Measurements from ENCODE around the gene NR2C2AP. TPM values are rescaled to one million over a fixed set of nuclear protein-coding genes. Genes with fewer than 3 reads are reported as not detected.

The NR2C2AP gene
- total RNA-seq, 1 experiment from 2014 or later, result 31.7 TPM

- H3K4ac ChIP-seq (ENCODE audit: low read depth, low read length), result no peak overlapping the region
- DNase-seq, result no peak
- H3K9me3 ChIP-seq (ENCODE audit: control insufficient read depth, low read depth, low read length), result no peaks in the 10 kb centered on the region
- H4K91ac ChIP-seq (ENCODE audit: insufficient read length, low read depth, low read length), result no peak overlapping the region
- Mint-ChIP-seq H3K4me1 (peaks cover 6 to 11% of the 10 kb centered on the region in 2 experiments; a peak in 3 of 4 replicates), H3K9me3 (no peaks in the 10 kb centered on the region), H3K27me3 (ENCODE audit: low read depth) (peaks cover 27% of the 10 kb centered on the region), H3K36me3 (ENCODE audit: insufficient read depth in 1 of 3, low read depth in 3 of 3) (no peaks in the 10 kb centered on the region; a peak in 1 of 7 replicates), H3K27ac (no peak overlapping the region), H3K4me3 (no peak overlapping the region)
- no peak overlapping the region for H3K56ac ChIP-seq (ENCODE audit: insufficient read length, low read depth, low read length)
- no peaks in the 10 kb centered on the region for H3K27me3 ChIP-seq (ENCODE audit: insufficient read depth, low read length)
- H3K14ac ChIP-seq (ENCODE audit: insufficient read depth, low read length), result no peak overlapping the region
- H4K8ac ChIP-seq (replicated peaks; ENCODE audit: insufficient read length, low read depth, low read length), result no peak overlapping the region
- H4K20me1 ChIP-seq (ENCODE audit: control insufficient read depth, insufficient read depth, insufficient read length), result no peaks in the 10 kb centered on the region
- no peaks in the 10 kb centered on the region for H3K79me2 ChIP-seq (ENCODE audit: insufficient read depth, low read length)
- no peak overlapping the region for H3K18ac ChIP-seq (ENCODE audit: insufficient read length, low read depth, low read length)
- no peak overlapping the region for H3K9ac ChIP-seq (ENCODE audit: extremely low read depth, insufficient read length, low read length)
- WGBS (ENCODE audit: extremely low coverage, insufficient read length, low lambda C conversion rate), result no CpG with 5 or more reads among the region's 10 CpGs
- H3K23me2 ChIP-seq (ENCODE audit: insufficient read length, low read depth, low read length, poor library complexity, severe bottlenecking), result no peaks in the 10 kb centered on the region
- H2BK15ac ChIP-seq (ENCODE audit: low read depth, low read length), result no peak overlapping the region; the same call in 1 of the 2 replicates
- H2BK120ac ChIP-seq (ENCODE audit: low read depth, low read length, poor library complexity, severe bottlenecking), result no peak overlapping the region
- H2BK20ac ChIP-seq (ENCODE audit: low read depth, low read length, poor library complexity, severe bottlenecking), result no peak overlapping the region
- no peaks in the 10 kb centered on the region for H3K79me1 ChIP-seq (ENCODE audit: insufficient read depth, low read depth, low read length, poor library complexity, severe bottlenecking)
- no peak overlapping the region for H2BK5ac ChIP-seq (ENCODE audit: insufficient read length, low read length)
- no peak for TF ChIP-seq CTCF (conservative IDR thresholded peaks at IDR 0.05)
- no peak overlapping the region for H4K5ac ChIP-seq (ENCODE audit: insufficient read length, low read depth, low read length)
- H3T11ph ChIP-seq (ENCODE audit: low read length), result no peak overlapping the region
- H3K23ac ChIP-seq (ENCODE audit: insufficient read length, low read depth, low read length), result no peak overlapping the region
- no peak overlapping the region for H2AFZ ChIP-seq (ENCODE audit: low read length)
- no peak overlapping the region for H3K27ac ChIP-seq (ENCODE audit: insufficient read length, low read depth, low read length)
- H3K4me1 ChIP-seq (ENCODE audit: insufficient read depth, low read length), result no peaks in the 10 kb centered on the region
- no peak overlapping the region for H2BK12ac ChIP-seq (ENCODE audit: insufficient read length, low read depth, low read length)
- no peak overlapping the region for H3K4me2 ChIP-seq (ENCODE audit: insufficient read depth, insufficient read length, low read length)
- H2AK5ac ChIP-seq (ENCODE audit: insufficient read length, low read length), result no peak overlapping the region
These were observed 47.6 kb downstream of the NR2C2AP start for GRCh38 chr19:19155495-19156219.
